Measurements from ENCODE around the gene TBC1D23. TPM values are rescaled to one million over a fixed set of nuclear protein-coding genes. Genes with fewer than 3 reads are reported as not detected.
"Not testable (repeated sequence)": the region's sequence is repeated elsewhere in the genome, so short reads cannot be mapped to it uniquely, and the experiment has no call there.

Gene TBC1D23
- polyA plus RNA-seq, 1 experiment: 65.7 TPM

DNA sequence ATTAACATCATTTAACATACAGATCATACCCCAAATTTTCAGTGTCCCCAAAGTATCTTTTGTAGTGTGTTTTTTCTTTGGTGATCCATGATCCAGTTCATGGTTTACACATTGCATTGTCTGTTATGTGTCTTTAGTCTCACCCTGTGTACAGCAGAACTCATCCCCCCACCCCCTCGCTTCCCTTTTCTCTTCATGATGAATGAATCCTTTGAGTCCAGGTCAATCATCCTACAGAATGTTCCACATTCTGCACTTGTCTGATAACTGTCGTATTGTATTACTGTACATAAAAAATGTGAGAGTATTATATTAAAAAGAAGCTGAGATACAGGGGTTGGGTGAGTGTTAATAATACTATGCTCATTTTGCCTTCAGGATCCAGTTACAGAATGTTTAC, 59.2 kb downstream of the TBC1D23 start:
- CTCF ChIA-PET: no interaction called here
- H3K9me3 ChIP-seq (ENCODE audit: control insufficient read depth, insufficient read depth, low read length): no peaks in the 10 kb centered on the region

GRCh38 chr3:100324044-100324443, 63.3 kb downstream of the TBC1D23 start:
- H3K27ac ChIP-seq (ENCODE audit: low read depth, low read length): no peak overlapping the region
- DNase-seq (ENCODE audit: low read depth, low spot score): no peak
- CTCF ChIA-PET: interaction anchor here (1.2 kb wide), 1 partner anchor 139 kb away, joined by 3 read pairs; no protein-coding TSS in a partner anchor
- no peak overlapping the region for H3K4me3 ChIP-seq (ENCODE audit: low read depth, low read length)
- TF ChIP-seq, protein P1, sequence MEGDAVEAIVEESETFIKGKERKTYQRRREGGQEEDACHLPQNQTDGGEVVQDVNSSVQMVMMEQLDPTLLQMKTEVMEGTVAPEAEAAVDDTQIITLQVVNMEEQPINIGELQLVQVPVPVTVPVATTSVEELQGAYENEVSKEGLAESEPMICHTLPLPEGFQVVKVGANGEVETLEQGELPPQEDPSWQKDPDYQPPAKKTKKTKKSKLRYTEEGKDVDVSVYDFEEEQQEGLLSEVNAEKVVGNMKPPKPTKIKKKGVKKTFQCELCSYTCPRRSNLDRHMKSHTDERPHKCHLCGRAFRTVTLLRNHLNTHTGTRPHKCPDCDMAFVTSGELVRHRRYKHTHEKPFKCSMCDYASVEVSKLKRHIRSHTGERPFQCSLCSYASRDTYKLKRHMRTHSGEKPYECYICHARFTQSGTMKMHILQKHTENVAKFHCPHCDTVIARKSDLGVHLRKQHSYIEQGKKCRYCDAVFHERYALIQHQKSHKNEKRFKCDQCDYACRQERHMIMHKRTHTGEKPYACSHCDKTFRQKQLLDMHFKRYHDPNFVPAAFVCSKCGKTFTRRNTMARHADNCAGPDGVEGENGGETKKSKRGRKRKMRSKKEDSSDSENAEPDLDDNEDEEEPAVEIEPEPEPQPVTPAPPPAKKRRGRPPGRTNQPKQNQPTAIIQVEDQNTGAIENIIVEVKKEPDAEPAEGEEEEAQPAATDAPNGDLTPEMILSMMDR (IDR thresholded peaks at IDR 0.05; ENCODE audit: low read depth, low read length): no peak
- no peaks in the 10 kb centered on the region for H3K27me3 ChIP-seq (ENCODE audit: control insufficient read depth, insufficient read depth, low read length)
- POLR2A ChIA-PET: no interaction called here
- no peaks in the 10 kb centered on the region for H3K9me3 ChIP-seq (ENCODE audit: control insufficient read depth, insufficient read depth, low read length)

More for the DNA sequence above, 59.2 kb downstream of the TBC1D23 start:
- H3K4me3 ChIP-seq (ENCODE audit: low read depth, low read length): no peak overlapping the region
- POLR2A ChIA-PET: no interaction called here
- H3K27me3 ChIP-seq (ENCODE audit: control insufficient read depth, insufficient read depth, low read length): no peaks in the 10 kb centered on the region
- H3K27ac ChIP-seq (ENCODE audit: low read depth, low read length): no peak overlapping the region
- DNase-seq (ENCODE audit: low read depth, low spot score): no peak
- TF ChIP-seq, protein P1 (IDR thresholded peaks at IDR 0.05; ENCODE audit: low read depth, low read length): no peak

GRCh38 chr3:100325827-100326226, 65.0 kb downstream of the TBC1D23 start:
- Histone ChIP-seq H3K27ac (ENCODE audit: low read depth, low read length) (no peak overlapping the region), H3K9me3 (ENCODE audit: control insufficient read depth, insufficient read depth, low read length) (no peaks in the 10 kb centered on the region), H3K4me3 (ENCODE audit: low read depth, low read length) (no peak overlapping the region), H3K27me3 (ENCODE audit: control insufficient read depth, insufficient read depth, low read length) (no peaks in the 10 kb centered on the region)
- ChIA-PET CTCF (no interaction called here), POLR2A (no interaction called here)
- TF ChIP-seq, protein P1 (IDR thresholded peaks at IDR 0.05; ENCODE audit: low read depth, low read length): no peak
- no peak for DNase-seq (ENCODE audit: low read depth, low spot score)

- POLR2A ChIA-PET: interaction anchor here (0.6 kb wide), 1 partner anchor 12 kb away, joined by 5 read pairs; no protein-coding TSS in a partner anchor
- CTCF ChIA-PET: interaction anchor here (1.0 to 1.6 kb wide), 2 partner anchors 11 to 135 kb away, joined by 4 to 7 read pairs; no protein-coding TSS in a partner anchor
- not testable (repeated sequence) for H3K27me3 ChIP-seq (ENCODE audit: control insufficient read depth, insufficient read depth, low read length); DNase-seq (ENCODE audit: low read depth, low spot score); H3K4me3 ChIP-seq (ENCODE audit: low read depth, low read length); H3K27ac ChIP-seq (ENCODE audit: low read depth, low read length); H3K9me3 ChIP-seq (ENCODE audit: control insufficient read depth, insufficient read depth, low read length)
Observed at GRCh38 chr3:100327377-100327776, 66.6 kb downstream of the TBC1D23 start.

- ChIA-PET POLR2A (no interaction called here), CTCF (no interaction called here)
- H3K9me3 ChIP-seq (ENCODE audit: control insufficient read depth, insufficient read depth, low read length): no peaks in the 10 kb centered on the region
- H3K4me3 ChIP-seq (ENCODE audit: low read depth, low read length): no peak overlapping the region
- no peak overlapping the region for H3K27ac ChIP-seq (ENCODE audit: low read depth, low read length)
- DNase-seq (ENCODE audit: low read depth, low spot score): no peak
- no peaks in the 10 kb centered on the region for H3K27me3 ChIP-seq (ENCODE audit: control insufficient read depth, insufficient read depth, low read length)
- TF ChIP-seq, protein P1 (IDR thresholded peaks at IDR 0.05; ENCODE audit: low read depth, low read length): no peak
Observed at GRCh38 chr3:100329800-100330489, 69.2 kb downstream of the TBC1D23 start.

All from AG04450 (cell line).